ENCODE results near the gene OCIAD2. TPM values are rescaled to one million over a fixed set of nuclear protein-coding genes. Genes with fewer than 3 reads are reported as not detected.

OCIAD2 gene
- total RNA-seq, 1 donor: 7.6 TPM

DNA sequence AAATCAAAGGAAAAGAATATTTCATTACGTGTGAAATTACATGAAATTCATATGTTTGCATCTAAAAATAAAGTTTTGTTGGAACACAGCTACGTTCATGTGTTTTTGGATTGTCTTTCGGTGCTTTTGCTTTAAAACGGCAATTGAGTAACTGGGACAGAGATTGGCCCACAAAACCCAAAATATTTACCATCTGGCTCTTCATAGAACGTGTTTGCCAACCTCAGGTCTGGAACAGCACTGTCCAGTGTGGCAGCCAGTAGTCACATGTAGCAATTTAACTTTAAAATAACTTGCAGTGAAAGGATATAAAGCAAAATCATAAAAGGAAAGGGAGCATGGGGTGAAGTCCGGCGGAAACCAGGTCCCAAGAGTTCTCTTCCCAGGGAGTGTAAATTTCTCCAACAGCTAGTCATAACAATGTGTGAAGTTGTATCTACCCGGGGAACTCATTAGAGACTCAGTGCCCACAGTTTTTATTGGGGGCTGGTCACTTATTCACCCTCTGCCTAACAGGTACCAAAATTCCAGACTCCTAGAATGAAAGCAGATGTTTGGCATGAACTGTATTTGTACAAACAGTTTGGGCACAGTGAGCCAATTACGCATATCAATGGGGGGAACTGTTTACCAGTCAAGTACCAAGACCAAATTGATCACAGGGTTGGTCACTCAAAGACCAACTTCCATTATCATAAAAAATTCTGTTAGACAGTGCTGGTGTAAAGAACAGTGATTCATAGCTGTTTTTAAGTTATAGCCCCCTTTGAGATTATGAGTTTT is 65.3 kb downstream of the OCIAD2 start:
- no peak for DNase-seq (ENCODE audit: insufficient read length, low spot score, missing footprints)
- Histone ChIP-seq H3K36me3 (ENCODE audit: insufficient read depth, low read length) (peaks cover 49% of the 10 kb centered on the region), H3K4me1 (ENCODE audit: insufficient read depth, low read length) (no peaks in the 10 kb centered on the region), H3K27me3 (ENCODE audit: insufficient read depth, low read length) (no peaks in the 10 kb centered on the region), H2AFZ (ENCODE audit: low read length) (no peak overlapping the region), H3K9me3 (ENCODE audit: low read depth, low read length) (no peaks in the 10 kb centered on the region), H3K79me2 (ENCODE audit: insufficient read depth, low read length) (peaks cover 64% of the 10 kb centered on the region), H3K4me2 (ENCODE audit: insufficient read depth, low read length) (no peak overlapping the region), H3K27ac (ENCODE audit: low read depth, low read length) (no peak overlapping the region), H3K4me3 (ENCODE audit: insufficient read depth, low read length) (no peak overlapping the region), H4K20me1 (ENCODE audit: insufficient read depth, low read length) (peaks cover 10% of the 10 kb centered on the region)
- TF ChIP-seq CTCF (IDR thresholded peaks at IDR 0.05; ENCODE audit: extremely low read depth, low read depth, low read length): no peak

GRCh38 chr4:48836658-48837057 is 69.9 kb downstream of the OCIAD2 start:
- Histone ChIP-seq H4K20me1 (ENCODE audit: insufficient read depth, low read length) (peaks cover 10% of the 10 kb centered on the region), H3K4me1 (ENCODE audit: insufficient read depth, low read length) (peaks cover 10% of the 10 kb centered on the region)

More at GRCh38 chr4:48836658-48837057, 69.9 kb downstream of the OCIAD2 start:
- H3K36me3 ChIP-seq (ENCODE audit: insufficient read depth, low read length): peaks cover 57% of the 10 kb centered on the region
- TF ChIP-seq CTCF (IDR thresholded peaks at IDR 0.05; ENCODE audit: extremely low read depth, low read depth, low read length): no peak
- H3K79me2 ChIP-seq (ENCODE audit: insufficient read depth, low read length): peaks cover 77% of the 10 kb centered on the region
- H3K4me3 ChIP-seq (ENCODE audit: insufficient read depth, low read length): no peak overlapping the region
- H3K27ac ChIP-seq (ENCODE audit: low read depth, low read length): no peak overlapping the region
- no peaks in the 10 kb centered on the region for H3K27me3 ChIP-seq (ENCODE audit: insufficient read depth, low read length)
- no peak for DNase-seq (ENCODE audit: insufficient read length, low spot score, missing footprints)
- H2AFZ ChIP-seq (ENCODE audit: low read length): no peak overlapping the region
- no peak overlapping the region for H3K4me2 ChIP-seq (ENCODE audit: insufficient read depth, low read length)
- no peaks in the 10 kb centered on the region for H3K9me3 ChIP-seq (ENCODE audit: low read depth, low read length)

Small RNA genes within 50 kb of the gene (small RNA-seq; reads per million reads assigned to genes)
- gene AC020593.1: not detected
- not detected for gene RNU6-158P

Other genes starting within 250 kb of the OCIAD2 start
- 39.2 and 42.0 TPM in 2 replicates for gene FRYL, start 126.5 kb downstream of the OCIAD2 start, total RNA-seq
- 78.2 and 87.5 TPM in 2 replicates for gene OCIAD1, start 75.7 kb downstream of the OCIAD2 start, total RNA-seq
- not detected in 2 replicates for gene CWH43, start 79.5 kb upstream of the OCIAD2 start, total RNA-seq